CD14-positive monocyte (primary cell): ENCODE measurements around the gene DOK6. TPM values are rescaled to one million over a fixed set of nuclear protein-coding genes. Genes with fewer than 3 reads are reported as not detected.

Experiments
- DNase-seq, 3 donors: peaks; one replicate each; pipeline ENCODE4 v3.0.0-alpha.2; 2011 to 2022
- H2AFZ ChIP-seq: 2 replicates; pipeline ENCODE4 v1.6.0; 2012; ENCODE audit warnings: mild to moderate bottlenecking, low read depth, low read length, inconsistent platforms; ENCODE audit not compliant: insufficient read depth, poor library complexity, severe bottlenecking
- H3K27ac ChIP-seq, 2 donors: 1 replicate in 1 of 2; 2 replicates in 1 of 2; pipeline ENCODE4 v1.5.1; 2012 to 2013; ENCODE audit warnings: low read length in 2 of 2, control low read depth in 1 of 2, inconsistent platforms in 1 of 2, low read depth in 1 of 2, mild to moderate bottlenecking in 1 of 2
- H3K27me3 ChIP-seq, 2 donors: one replicate each; pipeline versions ENCODE4 v1.6.0 to v1.6.1; 2011 to 2013; ENCODE audit warnings: low read length in 2 of 2; ENCODE audit not compliant: control insufficient read depth in 2 of 2, insufficient read depth in 2 of 2
- H3K36me3 ChIP-seq, 2 donors: replicated peaks in 1 of 2; 1 replicate in 1 of 2; 2 replicates in 1 of 2; pipeline versions ENCODE4 v1.5.1 to v1.6.1; 2012 to 2013; ENCODE audit warnings: low read length in 2 of 2, control low read depth in 1 of 2, inconsistent platforms in 1 of 2, mild to moderate bottlenecking in 1 of 2; ENCODE audit not compliant: insufficient read depth in 2 of 2, control insufficient read depth in 1 of 2
- H3K4me1 ChIP-seq, 2 donors: 1 replicate in 1 of 2; 2 replicates in 1 of 2; pipeline versions ENCODE4 v1.5.1 to v1.6.1; 2012 to 2013; ENCODE audit warnings: low read length in 2 of 2, control low read depth in 1 of 2, inconsistent platforms in 1 of 2, mild to moderate bottlenecking in 1 of 2, moderate library complexity in 1 of 2; ENCODE audit not compliant: insufficient read depth in 2 of 2, control insufficient read depth in 1 of 2
- H3K4me2 ChIP-seq: replicated peaks from 2 replicates; pipeline ENCODE3; 2012; ENCODE audit warnings: low read length, moderate library complexity, mild to moderate bottlenecking; ENCODE audit not compliant: poor library complexity, severe bottlenecking; ENCODE audit errors: extremely low read depth
- H3K4me3 ChIP-seq, 3 experiments: fragments of 200-600 bp in 1 of 3; sonication (generic) in 1 of 3; replicated peaks in 1 of 3; 1 replicate in 2 of 3; 2 replicates in 1 of 3; pipeline ENCODE4 v1.5.1; 2011 to 2013; ENCODE audit warnings: low read length in 3 of 3, mild to moderate bottlenecking in 3 of 3, control low read depth in 2 of 3, low read depth in 2 of 3, inconsistent platforms in 1 of 3, moderate library complexity in 1 of 3
- H3K79me2 ChIP-seq: 2 replicates; pipeline ENCODE4 v1.6.0; 2012; ENCODE audit warnings: mild to moderate bottlenecking, control low read depth, inconsistent platforms, low read length, moderate library complexity; ENCODE audit not compliant: insufficient read depth
- H3K9ac ChIP-seq: 2 replicates; pipeline ENCODE4 v1.6.0; 2017; ENCODE audit warnings: low read length, mild to moderate bottlenecking; ENCODE audit not compliant: insufficient read depth, poor library complexity, severe bottlenecking
- H3K9me3 ChIP-seq, 2 donors: replicated peaks in 1 of 2; 1 replicate in 1 of 2; 2 replicates in 1 of 2; pipeline versions ENCODE4 v1.5.1 to v1.6.1; 2012 to 2013; ENCODE audit warnings: low read length in 2 of 2, control low read depth in 1 of 2; ENCODE audit not compliant: control insufficient read depth in 1 of 2, insufficient read depth in 1 of 2
- H4K20me1 ChIP-seq: 2 replicates; pipeline ENCODE4 v1.6.0; 2012; ENCODE audit warnings: mild to moderate bottlenecking, low read length, control low read depth, moderate library complexity; ENCODE audit not compliant: insufficient read depth
- H3K27ac Mint-ChIP-seq, 7 donors: one replicate each; pipeline ENCODE4 v1.8.0; 2020; ENCODE audit warnings: mild to moderate bottlenecking in 7 of 7, mixed read lengths in 7 of 7, moderate library complexity in 6 of 7, inconsistent platforms in 2 of 7
- H3K27me3 Mint-ChIP-seq, 3 donors: one replicate each; pipeline ENCODE4 v1.8.0; 2021 to 2022; ENCODE audit warnings: low read depth in 3 of 3, mild to moderate bottlenecking in 3 of 3, mixed read lengths in 3 of 3, moderate library complexity in 3 of 3, inconsistent platforms in 1 of 3
- H3K36me3 Mint-ChIP-seq, 2 donors: one replicate each; pipeline ENCODE4 v1.8.0; 2020; ENCODE audit warnings: mixed read lengths in 2 of 2, inconsistent platforms in 1 of 2, mild to moderate bottlenecking in 1 of 2
- H3K4me1 Mint-ChIP-seq: one replicate; pipeline ENCODE4 v1.8.0; 2020; ENCODE audit warnings: mild to moderate bottlenecking, mixed read lengths
- H3K4me3 Mint-ChIP-seq, 2 donors: one replicate each; pipeline ENCODE4 v1.8.0; 2020; ENCODE audit warnings: mild to moderate bottlenecking in 2 of 2, mixed read lengths in 2 of 2, moderate library complexity in 1 of 2
- H3K9me3 Mint-ChIP-seq, 7 donors: one replicate each; pipeline ENCODE4 v1.8.0; 2020 to 2022; ENCODE audit warnings: mixed read lengths in 7 of 7, mild to moderate bottlenecking in 6 of 7, moderate library complexity in 6 of 7, inconsistent platforms in 2 of 7
- WGBS: methylation state at CpG from one replicate; pipeline ENCODE4 v1.1.5; 2013; ENCODE audit warnings: missing lambda C conversion rate; ENCODE audit not compliant: insufficient coverage; 5-methylcytosine and 5-hydroxymethylcytosine counted together
- intact Hi-C, 2 donors: fragments of 100-400 bp; cut with micrococcal nuclease; formaldehyde crosslinking; loops; one replicate each; pipeline versions ENCODE4 v1.15.0 to v1.15.1; 2023
- polyA plus RNA-seq, 3 donors: library from polyadenylated mRNA; depleted of rRNA in 1 of 3; unstranded in 2 of 3; stranded (reverse) in 1 of 3; fragments of 300-500 nt in 2 of 3; fragments of >200 nt in 1 of 3; fragmentation: Illumina TruSeq in 2 of 3; gene quantifications; 1 replicate in 2 of 3; 2 replicates in 1 of 3; pipeline ENCODE4 v1.2.3, GENCODE V29; 2012 to 2021
- TF ChIP-seq, protein P1 (sequence below): fragments of 200-600 bp; IDR thresholded peaks from one replicate; pipeline ENCODE4 v1.8.0; 2022; ENCODE audit warnings: antibody characterized with exemption, mild to moderate bottlenecking

Gene DOK6
- polyA plus RNA-seq, 3 donors, result not detected

DNA sequence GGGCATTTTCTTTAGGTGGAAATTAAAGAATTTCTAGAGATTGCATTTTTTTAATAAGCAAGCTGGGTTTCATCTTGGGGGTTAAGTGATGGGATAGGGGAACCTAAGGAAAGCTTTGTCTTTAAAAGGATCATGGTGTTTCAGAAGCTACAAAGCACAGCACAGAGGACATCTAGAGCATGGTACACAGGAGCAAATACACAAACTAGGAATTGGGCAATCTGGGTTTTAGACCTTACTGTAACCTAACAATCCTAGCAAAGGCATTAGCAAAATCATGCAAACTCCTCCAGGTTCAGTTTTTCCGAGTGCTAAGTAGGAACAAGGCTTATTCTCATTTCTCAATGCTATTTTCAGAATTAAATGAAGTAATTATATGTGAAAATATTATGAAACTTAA lies 412.9 kb downstream of the DOK6 start:
- Histone ChIP-seq H2AFZ (no peak overlapping the region), H4K20me1 (no peaks in the 10 kb centered on the region), H3K27ac (no peak overlapping the region), H3K79me2 (no peaks in the 10 kb centered on the region), H3K4me1 (no peaks in the 10 kb centered on the region), H3K9me3 (no peaks in the 10 kb centered on the region), H3K4me2 (no peak overlapping the region), H3K36me3 (no peaks in the 10 kb centered on the region), H3K27me3 (no peaks in the 10 kb centered on the region), H3K4me3 (no peak overlapping the region), H3K9ac (no peak overlapping the region)
- H3K4me1 Mint-ChIP-seq, result no peaks in the 10 kb centered on the region
- peaks cover 0 to 2% (median 1%) of the 10 kb centered on the region in 3 donors for H3K27me3 Mint-ChIP-seq
- peaks cover 0 to 6% (median 3%) of the 10 kb centered on the region in 7 donors for H3K9me3 Mint-ChIP-seq
- no CpG with 5 or more reads among the region's 1 CpG for WGBS
- H3K27ac Mint-ChIP-seq, result no peak overlapping the region
- H3K36me3 Mint-ChIP-seq, result no peaks in the 10 kb centered on the region
- intact Hi-C loops, result no loop called here
- TF ChIP-seq, protein P1, sequence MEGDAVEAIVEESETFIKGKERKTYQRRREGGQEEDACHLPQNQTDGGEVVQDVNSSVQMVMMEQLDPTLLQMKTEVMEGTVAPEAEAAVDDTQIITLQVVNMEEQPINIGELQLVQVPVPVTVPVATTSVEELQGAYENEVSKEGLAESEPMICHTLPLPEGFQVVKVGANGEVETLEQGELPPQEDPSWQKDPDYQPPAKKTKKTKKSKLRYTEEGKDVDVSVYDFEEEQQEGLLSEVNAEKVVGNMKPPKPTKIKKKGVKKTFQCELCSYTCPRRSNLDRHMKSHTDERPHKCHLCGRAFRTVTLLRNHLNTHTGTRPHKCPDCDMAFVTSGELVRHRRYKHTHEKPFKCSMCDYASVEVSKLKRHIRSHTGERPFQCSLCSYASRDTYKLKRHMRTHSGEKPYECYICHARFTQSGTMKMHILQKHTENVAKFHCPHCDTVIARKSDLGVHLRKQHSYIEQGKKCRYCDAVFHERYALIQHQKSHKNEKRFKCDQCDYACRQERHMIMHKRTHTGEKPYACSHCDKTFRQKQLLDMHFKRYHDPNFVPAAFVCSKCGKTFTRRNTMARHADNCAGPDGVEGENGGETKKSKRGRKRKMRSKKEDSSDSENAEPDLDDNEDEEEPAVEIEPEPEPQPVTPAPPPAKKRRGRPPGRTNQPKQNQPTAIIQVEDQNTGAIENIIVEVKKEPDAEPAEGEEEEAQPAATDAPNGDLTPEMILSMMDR, result no peak
- no peak for DNase-seq
- no peak overlapping the region for H3K4me3 Mint-ChIP-seq

DNA sequence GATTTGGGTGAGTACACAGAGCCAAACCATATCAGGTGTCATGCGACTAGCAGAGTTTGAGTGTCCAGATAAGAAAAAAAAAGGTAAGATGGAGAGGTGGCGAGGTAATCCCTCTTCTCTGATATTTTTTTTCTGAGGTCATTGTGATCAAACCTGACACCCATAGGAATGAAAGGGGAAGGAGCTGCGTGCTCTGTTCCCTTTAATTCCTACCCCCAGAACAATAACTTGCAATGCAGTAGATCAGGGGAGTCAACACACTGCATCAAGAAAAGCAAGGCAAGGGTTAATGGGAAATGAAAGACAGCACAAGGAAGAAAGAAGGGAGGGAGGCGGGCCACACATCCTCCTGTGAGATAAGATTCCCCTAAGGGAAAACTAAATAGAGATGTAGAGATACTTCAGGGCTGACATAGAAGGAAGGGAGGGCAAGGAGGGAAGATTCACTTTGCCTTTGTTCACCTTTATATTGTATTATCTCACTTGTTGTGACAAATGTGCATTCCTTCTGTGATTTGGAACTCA lies 414.2 kb downstream of the DOK6 start:
- Histone ChIP-seq H3K27ac (no peak overlapping the region), H3K9me3 (no peaks in the 10 kb centered on the region), H3K4me1 (no peaks in the 10 kb centered on the region), H3K27me3 (no peaks in the 10 kb centered on the region), H3K9ac (no peak overlapping the region), H3K4me2 (no peak overlapping the region), H2AFZ (no peak overlapping the region), H3K79me2 (no peaks in the 10 kb centered on the region), H3K36me3 (no peaks in the 10 kb centered on the region), H3K4me3 (no peak overlapping the region), H4K20me1 (no peaks in the 10 kb centered on the region)
- Mint-ChIP-seq H3K9me3 (peaks cover 0 to 6% (median 3%) of the 10 kb centered on the region in 7 donors), H3K36me3 (no peaks in the 10 kb centered on the region), H3K27me3 (peaks cover 0 to 2% (median 2%) of the 10 kb centered on the region in 3 donors), H3K27ac (no peak overlapping the region), H3K4me1 (no peaks in the 10 kb centered on the region), H3K4me3 (no peak overlapping the region)
- intact Hi-C loops, result no loop called here
- TF ChIP-seq, protein P1, result no peak
- no peak for DNase-seq
- WGBS, result 80% methylated on average over 1 of the region's 4 CpGs
